Left renal cortex interstitium (tissue), 4 donors: ENCODE measurements around the gene JMJD8. TPM values are rescaled to one million over a fixed set of nuclear protein-coding genes. Genes with fewer than 3 reads are reported as not detected.
A peak's percentile ranks its signal among the peaks of the same experiment; 100 is the strongest.

Source experiments
- DNase-seq, 4 donors: peaks; one replicate each; pipeline ENCODE4 v3.0.0-alpha.2; 2013; ENCODE audit warnings: low read depth in 4 of 4, low spot score in 2 of 4, missing footprints in 1 of 4
- polyA plus RNA-seq, 4 donors: library from polyadenylated mRNA; unstranded; fragments of 120-200 nt; gene quantifications; one replicate each; pipeline ENCODE4 v1.2.1, GENCODE V29; 2013; ENCODE audit not compliant: insufficient read length in 4 of 4

JMJD8 gene
- polyA plus RNA-seq, 4 donors: 55.7 to 85.7 (median 69.2) TPM

DNA sequence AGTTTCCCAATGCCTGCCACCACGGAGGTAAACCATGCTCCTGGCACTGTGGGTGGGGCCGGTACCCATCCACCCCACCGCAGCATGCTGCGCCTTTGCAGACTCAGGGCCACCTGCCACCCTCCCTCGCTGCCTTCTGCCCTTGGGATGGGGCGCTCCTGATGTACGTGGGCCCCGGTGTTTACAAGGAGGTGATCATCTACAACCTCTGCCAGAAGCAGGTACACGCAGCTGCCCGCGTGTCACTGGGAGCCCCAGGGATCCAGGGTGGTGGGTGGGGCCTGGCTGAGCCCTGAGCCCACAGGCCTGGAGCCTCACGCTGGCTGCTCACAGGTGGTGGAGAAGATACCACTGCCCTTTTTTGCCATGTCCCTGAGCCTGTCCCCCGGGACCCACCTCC lies 17.6 kb downstream of the JMJD8 start:
- DNase-seq: no peak

DNA sequence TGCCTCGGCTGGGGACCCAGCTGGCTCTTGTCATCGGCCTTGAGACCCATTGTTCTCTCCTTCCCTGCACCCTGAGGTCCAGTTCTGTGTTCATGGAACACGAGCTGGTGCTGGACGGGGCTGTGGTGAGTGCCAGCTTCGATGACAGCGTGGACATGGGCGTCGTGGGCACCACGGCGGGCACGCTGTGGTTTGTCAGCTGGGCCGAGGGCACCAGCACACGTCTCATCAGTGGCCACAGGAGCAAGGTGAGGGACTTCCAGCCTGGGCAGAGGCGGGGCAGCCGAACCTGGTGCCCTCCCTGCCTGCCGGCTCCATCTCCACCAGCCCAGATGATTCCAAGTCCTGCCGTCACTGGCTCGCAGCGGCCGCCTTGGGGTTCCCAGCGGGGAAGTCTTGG lies 21.5 kb downstream of the JMJD8 start:
- DNase-seq: no peak

DNA sequence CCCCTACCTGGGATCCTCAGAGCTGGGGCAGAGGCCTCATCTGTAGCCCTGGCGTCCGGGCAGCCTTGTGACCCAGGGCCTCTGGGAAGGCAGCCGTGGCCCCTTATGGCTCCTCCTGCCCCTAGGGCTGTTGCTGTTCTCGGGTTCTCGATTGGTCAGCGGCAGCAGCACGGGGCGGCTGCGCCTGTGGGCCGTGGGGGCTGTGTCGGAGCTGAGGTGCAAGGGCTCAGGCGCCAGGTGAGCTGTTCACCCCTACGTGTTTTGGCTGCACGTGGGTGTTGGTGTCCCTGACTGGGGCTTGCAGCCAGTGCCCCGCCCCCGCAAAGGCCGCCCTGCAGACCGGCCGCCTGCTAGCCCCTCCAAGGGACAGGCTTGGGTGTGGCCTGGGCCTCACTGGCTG lies 22.0 kb downstream of the JMJD8 start:
- no peak for DNase-seq

DNA sequence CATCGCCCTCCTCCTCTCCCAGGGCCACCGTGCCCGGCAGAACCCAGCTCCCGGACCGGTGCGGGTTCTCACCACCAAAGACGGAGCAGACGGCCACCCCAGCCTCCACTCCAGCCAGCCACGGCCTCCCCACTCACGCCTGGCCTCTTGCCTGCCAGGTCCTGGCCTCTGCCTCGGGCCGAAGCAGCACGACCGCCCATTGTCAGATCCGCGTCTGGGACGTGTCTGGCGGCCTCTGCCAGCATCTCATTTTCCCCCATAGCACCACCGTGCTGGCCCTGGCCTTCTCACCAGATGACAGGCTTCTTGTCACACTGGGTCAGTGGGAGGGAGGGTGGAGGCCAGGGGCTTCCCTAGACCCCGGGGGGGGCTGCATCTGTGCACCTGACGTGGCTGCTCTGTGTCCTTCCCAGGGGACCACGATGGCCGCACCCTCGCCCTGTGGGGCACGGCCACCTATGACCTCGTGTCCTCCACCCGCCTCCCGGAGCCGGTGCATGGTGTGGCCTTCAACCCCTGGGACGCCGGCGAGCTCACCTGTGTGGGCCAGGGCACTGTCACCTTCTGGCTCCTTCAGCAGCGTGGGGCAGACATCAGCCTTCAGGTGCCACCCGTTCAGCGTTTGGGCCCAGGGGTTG lies 22.8 kb downstream of the JMJD8 start:
- DNase-seq: no peak

DNA sequence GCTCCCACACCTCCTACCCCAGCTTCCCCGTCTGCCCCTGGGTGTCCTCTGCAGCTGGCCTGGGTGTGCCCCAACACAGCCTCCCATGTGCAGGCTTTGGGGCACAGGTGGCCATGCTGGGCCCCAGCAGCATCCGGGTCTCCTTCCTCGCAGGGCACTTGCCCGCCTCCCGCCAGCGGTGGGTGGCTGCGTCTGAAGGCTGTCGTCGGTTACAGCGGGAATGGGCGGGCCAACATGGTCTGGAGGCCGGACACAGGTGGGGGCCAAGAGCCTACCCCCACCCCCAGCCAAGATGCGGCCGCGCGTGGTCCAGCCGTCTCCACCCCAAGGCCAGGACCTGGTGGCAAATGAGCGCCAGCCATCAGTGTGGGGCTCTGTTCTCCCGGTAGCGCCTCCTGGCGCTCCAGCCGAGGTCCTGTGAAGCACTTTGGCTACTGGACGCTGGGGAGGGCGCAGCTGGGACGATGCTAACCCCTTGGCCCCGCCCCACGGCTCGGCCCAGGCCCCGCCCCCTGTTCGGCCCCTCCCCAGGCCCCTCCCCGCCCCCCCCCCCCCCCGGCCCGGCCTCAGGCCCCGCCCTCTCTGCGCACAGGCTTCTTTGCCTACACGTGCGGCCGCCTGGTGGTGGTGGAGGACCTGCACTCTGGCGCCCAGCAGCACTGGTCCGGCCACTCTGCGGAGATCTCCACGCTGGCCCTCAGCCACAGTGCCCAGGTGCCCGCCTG lies 23.5 kb downstream of the JMJD8 start:
- DNase-seq: peak in 1 of 4 donors; percentile 34

DNA sequence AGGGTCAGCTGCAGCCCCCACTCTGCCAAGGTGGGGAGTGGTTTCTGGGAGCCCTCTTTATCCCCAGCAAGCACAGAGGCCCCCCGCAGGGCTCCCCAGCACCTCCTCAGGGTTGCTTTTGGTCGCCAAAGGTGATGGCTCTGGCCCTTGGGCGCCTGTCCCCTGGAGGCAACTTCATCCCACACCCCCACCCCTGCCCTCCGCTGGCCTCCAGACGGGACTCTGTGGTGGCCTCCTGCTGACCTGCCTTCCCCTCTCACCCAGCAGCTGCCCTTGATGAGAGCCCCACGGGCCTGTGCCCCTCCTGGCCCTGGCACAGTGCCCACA lies 24.0 kb downstream of the JMJD8 start:
- no peak for DNase-seq

DNA sequence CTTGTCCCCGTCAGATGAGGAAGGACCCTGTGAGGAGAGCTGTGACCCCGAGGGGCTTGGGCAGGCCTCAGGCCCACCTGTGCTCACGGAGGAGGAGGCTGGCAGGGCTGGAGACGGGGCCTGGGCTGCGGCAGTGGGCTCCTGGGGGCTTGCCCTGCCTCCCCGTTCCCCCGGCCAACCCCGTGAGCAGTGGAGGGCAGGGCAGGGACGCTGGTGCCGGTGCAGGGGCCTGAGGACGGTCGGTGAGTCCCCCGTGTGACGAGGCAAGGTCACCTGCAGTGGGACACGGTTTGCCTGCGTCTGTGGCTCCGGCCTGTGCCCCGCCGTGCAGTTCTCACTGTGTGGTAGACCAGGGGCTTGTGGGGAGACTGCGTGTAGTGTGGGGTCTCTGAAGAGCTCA lies 24.5 kb downstream of the JMJD8 start:
- no peak for DNase-seq

DNA sequence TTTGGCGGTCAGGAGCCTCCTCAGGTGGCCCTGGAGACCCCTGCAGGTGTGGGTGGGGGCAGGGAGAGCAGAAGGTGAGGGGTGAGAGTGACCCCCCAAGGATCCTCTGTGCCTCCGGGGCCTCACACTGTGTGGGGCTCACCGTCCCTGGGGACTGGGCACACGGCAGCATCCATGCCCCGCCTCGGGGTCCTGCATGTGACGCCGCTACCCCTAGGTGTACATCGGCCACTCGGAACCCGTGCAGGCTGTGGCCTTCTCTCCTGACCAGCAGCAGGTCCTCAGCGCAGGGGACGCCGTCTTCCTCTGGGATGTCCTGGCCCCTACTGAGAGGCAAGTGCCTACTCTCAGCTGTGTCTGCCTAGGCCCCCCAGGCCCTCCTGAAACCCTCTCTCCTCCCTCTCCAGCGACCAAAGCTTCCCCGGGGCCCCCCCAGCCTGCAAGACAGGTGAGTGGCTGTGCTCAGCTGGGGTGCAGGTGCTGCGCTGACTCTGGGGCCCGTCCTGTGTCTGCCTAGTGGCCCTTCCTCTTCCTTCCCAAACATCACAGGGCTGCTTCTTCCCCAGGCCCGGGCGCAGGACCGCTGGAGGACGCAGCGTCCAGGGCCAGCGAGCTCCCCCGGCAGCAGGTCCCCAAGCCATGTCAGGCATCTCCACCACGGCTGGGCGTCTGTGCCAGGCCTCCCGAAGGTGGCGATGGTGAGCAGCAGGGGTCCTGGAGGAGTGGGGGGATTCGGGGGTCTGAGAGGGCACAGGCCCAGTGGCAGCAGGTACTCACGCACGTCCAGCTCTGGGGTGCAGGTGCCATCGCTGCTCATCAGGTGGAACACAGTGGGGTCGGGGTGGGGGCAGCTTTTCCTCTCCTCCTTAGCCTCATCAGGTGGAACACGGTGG lies 25.2 kb downstream of the JMJD8 start:
- no peak for DNase-seq

DNA sequence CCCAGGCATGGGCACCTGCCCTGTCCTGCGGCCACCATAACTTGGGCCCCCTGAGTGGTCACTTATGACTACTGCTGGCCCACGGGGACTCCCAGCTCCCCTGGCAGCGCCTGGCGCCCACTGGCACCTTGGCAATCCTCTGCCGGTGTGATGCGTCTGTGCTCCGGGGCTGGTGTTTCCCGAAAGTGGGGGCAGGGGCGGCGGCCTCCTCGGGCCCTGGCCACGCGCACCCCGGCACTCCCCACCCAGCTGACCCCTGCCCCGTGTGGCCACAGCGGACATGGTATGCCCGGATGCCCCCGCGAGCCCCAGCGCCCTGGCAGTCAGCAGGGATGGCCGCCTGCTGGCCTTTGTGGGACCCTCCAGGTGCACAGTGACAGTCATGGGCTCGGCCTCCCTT lies 26.6 kb downstream of the JMJD8 start:
- DNase-seq: no peak

DNA sequence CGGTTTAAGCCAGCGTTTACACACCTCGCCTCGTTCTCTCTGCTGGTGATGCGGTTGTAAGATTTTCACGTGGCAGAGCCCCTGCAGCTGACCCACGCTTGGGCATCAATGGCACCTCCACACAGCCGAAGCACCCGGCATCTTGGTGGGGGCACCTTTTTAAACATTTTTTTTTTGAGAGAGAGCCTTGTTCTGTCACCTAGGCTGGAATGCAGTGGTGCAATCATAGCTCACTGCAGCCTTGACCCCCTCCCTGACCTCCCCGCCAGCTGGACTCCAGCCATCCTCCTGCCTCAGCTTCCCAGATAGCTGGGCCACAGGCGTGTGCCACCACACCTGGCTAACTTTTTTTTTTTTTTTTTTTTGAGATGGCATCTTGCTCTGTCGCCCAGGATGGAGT lies 30.1 kb downstream of the JMJD8 start:
- no peak for DNase-seq

DNA sequence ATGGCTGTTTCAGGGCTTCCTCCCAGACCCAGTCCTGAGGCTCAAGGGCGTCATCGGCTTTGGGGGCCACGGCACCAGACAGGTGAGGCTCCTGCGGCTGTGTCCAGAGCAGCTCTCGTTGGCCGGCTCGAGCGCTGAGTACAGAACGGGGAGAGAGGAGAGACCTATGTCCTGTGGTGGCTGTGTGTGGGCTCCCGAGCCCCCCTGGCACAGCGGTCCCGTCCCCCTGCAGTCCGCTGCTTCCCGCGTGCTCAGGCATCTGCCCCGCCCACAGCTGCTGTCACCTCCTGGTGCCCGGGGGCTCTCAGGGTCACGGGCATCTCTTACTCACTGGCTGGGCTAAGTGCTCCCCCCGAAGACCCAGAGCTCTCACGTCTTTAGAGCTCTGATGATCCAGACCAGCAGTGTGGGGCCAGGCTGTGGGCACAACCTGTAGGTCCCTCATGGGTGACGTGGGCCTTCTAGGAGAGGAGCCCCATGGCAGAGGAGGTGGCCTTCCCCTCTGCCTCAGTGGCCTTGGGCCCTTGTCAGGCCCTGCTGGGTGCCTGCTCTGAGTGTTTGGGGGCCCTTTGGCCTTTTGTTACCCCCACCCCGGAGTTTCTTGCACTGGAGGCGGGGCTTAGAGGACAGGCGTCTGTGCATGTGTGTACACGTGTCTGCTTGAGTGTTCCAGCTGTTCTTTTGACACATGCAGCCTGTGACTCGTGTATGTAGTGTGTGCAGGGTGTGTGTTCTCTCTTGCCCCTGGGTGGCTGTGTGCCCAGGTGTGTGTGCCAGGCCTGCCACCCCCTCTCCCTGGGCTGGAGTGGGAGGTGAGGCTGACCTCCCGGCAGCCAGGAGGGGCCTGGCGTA lies 31.5 kb downstream of the JMJD8 start:
- no peak for DNase-seq

DNA sequence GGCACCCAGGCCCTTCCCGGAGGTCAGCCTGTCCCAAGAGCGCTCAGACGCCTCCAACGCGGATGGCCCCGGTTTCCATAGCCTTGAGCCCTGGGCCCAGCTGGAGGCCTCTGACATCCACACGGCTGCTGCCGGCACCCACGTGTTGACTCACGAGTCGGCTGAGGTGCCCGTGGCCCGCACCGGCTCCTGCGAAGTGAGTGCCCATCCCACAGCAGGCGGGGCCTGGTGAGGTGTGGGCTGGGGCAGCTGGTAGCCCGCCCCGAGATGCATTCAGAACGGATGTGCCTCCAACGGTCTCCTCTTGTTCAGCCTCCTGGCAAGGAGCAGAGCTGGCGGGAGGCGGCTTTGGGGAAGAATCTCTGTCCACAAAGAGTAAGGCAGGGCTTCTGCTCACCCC lies 32.3 kb downstream of the JMJD8 start:
- no peak for DNase-seq

DNA sequence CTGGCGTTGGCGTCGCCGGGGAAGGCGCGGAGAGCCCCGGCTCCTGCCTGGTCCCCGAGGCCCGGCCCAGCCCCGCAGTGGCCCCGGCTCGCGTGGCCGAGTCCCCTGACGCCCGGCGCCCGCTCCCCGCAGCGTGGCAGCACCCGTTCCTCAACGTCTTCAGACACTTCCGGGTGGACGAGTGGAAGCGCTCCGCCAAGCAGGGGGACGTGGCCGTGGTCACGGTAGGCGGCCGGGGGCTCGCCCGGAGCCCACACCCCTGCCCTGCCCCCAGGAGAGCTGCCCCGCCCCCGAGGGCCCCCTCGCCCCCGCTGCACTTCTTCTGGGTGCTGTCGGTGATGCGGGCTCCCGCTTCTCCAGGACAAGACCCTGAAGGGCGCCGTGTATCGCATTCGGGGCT lies 34.5 kb downstream of the JMJD8 start:
- no peak for DNase-seq

DNA sequence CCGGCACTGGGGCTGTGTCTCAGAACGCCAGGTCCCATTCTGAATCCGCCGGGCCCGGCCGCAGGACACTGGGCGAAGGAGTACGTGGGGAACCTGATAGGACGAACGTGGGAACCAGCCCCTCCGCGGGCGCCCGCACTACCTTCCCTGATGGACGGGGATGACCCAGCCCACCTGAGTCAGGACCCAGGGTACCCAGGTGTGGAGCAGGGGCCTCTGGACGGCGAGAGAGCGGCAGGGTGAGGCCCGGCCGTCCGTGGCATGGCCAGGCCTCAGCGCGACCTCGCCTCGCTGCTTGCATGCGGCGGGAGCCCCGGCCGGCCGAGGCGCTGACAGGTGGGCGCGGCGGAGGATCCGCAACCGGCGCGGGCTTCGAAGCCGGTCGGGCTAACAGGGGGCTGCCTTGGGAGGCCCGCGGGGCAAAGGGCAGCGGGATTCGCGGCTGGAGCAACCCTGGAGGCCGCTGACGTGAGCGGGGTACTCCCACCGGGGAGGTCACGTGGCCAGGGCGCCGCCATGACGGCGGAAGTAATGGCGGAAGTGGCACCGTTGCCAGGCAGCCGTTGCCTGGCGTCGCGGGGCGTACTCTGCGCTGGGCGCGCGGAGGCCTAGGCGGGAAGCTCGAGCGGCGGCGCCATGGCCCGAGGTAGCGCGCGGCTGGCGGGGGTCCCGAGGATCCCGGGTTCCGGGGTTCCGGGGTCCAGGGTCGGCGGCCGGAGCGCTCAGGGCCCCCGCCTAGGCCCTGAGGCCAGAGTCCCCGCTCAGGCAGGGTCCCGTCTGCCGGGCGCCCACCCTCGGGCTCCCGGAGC lies 35.1 kb downstream of the JMJD8 start, which contains the start of gene WDR90:
Gene WDR90 (plus strand): TSS at position 585 of the 809 bp plus-strand sequence. CDS start 52 bp downstream, at position 637.
- peak in 1 of 4 donors; percentile 73 for DNase-seq

DNA sequence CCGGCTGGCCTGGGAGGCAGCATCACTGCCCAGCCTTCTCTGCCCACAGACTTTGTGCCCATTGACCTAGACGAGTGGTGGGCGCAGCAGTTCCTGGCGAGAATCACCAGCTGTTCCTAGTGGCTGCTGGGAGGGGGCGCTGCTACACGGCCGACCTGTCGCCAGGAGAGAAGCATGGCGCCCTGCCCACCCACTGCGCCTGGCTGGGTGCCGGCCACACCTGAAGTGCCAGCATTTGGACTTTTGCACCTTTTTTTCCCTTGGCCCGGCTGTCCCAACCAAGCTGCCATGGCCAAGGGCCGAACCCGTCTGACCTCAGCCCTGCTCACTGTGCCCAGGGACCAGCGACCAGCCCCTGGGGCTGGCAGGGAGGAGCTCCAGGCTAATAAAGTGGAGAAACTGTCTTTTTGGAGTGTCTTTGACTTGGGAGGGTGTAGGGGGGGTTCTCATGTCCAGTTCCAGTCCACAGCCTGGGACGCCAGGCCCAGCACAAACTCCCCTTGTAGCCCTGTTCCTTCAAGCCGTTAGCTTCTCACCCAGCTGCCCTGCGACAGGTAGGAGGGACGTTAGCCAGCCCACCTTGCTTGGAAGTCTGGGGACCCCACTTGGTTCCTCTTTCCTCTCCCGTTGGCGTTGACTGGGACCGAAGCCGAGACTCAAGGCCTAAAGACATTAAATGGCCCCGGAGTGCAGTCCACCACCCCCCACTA lies 35.9 kb downstream of the JMJD8 start:
- DNase-seq: no peak

DNA sequence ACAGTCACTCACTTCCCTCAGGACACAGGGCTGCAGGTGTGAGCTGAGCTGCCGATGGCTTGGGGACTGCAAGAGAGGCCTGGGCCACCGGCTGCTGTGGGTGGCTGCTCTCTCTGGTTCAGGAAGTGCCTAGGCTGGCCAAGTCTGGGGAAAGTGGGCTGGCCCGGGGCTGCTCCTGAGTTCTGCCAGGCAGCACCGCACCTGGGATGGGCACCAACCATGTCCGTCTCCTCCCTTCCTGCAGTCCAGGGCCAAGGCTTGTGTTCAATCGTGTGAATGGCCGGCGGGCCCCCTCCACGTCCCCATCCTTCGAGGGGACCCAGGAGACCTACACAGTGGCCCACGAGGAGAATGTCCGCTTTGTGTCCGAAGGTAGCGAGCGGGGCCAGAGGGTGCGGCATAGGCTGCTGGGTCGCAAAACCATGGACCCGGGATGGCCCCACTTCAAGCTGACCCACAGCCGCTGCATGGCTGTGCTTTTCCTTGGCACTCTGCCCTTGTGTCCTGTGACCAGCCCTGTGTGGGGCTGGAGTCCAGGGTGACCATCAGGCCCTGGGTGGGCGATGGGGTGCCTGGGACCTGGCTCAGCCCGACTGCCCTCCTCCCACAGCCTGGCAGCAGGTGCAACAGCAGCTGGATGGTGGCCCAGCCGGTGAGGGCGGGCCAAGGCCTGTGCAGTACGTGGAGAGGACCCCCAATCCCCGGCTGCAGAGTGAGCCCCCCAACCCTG lies 36.8 kb downstream of the JMJD8 start:
- no peak for DNase-seq

DNA sequence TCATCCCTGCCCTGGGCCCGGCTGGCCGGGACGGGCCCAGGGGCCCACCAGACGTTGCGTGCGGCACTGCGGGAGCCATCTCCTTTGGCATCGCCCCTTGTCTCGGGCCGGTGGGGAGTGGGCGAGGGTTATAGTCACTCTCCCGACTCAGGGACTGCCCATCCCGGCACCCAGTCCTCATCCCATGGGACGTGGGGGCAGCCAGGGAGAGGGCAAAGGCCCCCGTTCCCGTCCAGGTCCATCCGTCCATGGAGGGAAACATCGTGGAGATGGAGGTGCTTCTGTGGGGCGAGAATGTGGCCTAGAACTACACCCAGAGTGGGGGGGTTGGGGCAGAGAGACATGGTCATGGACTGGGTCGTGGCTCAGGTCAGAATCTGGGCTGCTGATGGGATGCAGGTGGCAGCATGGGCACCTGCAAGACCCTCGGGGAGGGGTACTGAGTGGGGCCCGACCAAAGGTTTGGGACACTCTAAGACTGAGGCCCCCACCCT lies 37.4 kb downstream of the JMJD8 start:
- DNase-seq: no peak
